DND-41 (cell line): ENCODE results near the gene SPAG4.

Experiments
- ATAC-seq: fragments of 200-7000 bp; cut with Tn5 transposase; 3 replicates; pipeline ENCODE4 v1.9.1; 2021; ENCODE audit warnings: low read depth; ENCODE audit not compliant: insufficient read depth
- DNase-seq: peaks from one replicate; pipeline ENCODE4 v3.0.0-alpha.2; 2020
- H2AFZ ChIP-seq: 2 replicates; pipeline ENCODE4 v1.6.0; 2012; ENCODE audit warnings: low read depth, low read length
- H3K27ac ChIP-seq: 2 replicates; pipeline ENCODE4 v1.5.1; 2012; ENCODE audit warnings: low read length, inconsistent platforms
- H3K27me3 ChIP-seq: fragments of 200-600 bp; sonication (generic); 2 replicates; pipeline ENCODE4 v1.6.0; 2012; ENCODE audit warnings: low read length, mild to moderate bottlenecking, inconsistent platforms; ENCODE audit not compliant: insufficient read depth, poor library complexity
- H3K36me3 ChIP-seq: 2 replicates; pipeline ENCODE4 v1.5.1; 2012; ENCODE audit warnings: low read length, inconsistent platforms; ENCODE audit not compliant: insufficient read depth
- H3K4me1 ChIP-seq: 2 replicates; pipeline ENCODE4 v1.5.1; 2012; ENCODE audit warnings: mild to moderate bottlenecking, low read length; ENCODE audit not compliant: insufficient read depth
- H3K4me2 ChIP-seq: 2 replicates; pipeline ENCODE4 v1.6.0; 2012; ENCODE audit warnings: mild to moderate bottlenecking, moderate library complexity, low read length, inconsistent platforms; ENCODE audit not compliant: insufficient read depth
- H3K4me3 ChIP-seq, 2 experiments: fragments of 200-600 bp in 1 of 2; shearing (Covaris generic) in 1 of 2; 2 replicates each; pipeline ENCODE4 v1.5.1; 2012 to 2016; ENCODE audit warnings: inconsistent platforms in 2 of 2, low read length in 2 of 2, mild to moderate bottlenecking in 2 of 2, low read depth in 1 of 2, moderate library complexity in 1 of 2
- H3K79me2 ChIP-seq: 2 replicates; pipeline ENCODE4 v1.6.0; 2012; ENCODE audit warnings: low read length, inconsistent platforms; ENCODE audit not compliant: insufficient read depth
- H3K9ac ChIP-seq: 2 replicates; pipeline ENCODE4 v1.6.0; 2012; ENCODE audit warnings: low read depth, mild to moderate bottlenecking, inconsistent platforms, low read length, moderate library complexity
- H3K9me3 ChIP-seq: 2 replicates; pipeline ENCODE4 v1.5.1; 2012; ENCODE audit warnings: low read length, moderate library complexity, mild to moderate bottlenecking, inconsistent platforms; ENCODE audit not compliant: insufficient read depth, severe bottlenecking
- H4K20me1 ChIP-seq: 2 replicates; pipeline ENCODE4 v1.6.0; 2012; ENCODE audit warnings: low read length; ENCODE audit not compliant: insufficient read depth
- CTCF ChIP-seq: IDR thresholded peaks from 2 replicates; pipeline ENCODE4 v1.5.1; 2012; ENCODE audit warnings: borderline replicate concordance, low read length, moderate library complexity, mild to moderate bottlenecking; ENCODE audit not compliant: poor library complexity, severe bottlenecking; ENCODE audit errors: extremely low read depth
- EZH2 ChIP-seq: IDR thresholded peaks from 3 replicates; pipeline ENCODE4 v1.6.1; 2012; ENCODE audit warnings: borderline replicate concordance, low read depth, mild to moderate bottlenecking, moderate library complexity, low read length, inconsistent platforms; ENCODE audit not compliant: severe bottlenecking

SPAG4 gene

DNA sequence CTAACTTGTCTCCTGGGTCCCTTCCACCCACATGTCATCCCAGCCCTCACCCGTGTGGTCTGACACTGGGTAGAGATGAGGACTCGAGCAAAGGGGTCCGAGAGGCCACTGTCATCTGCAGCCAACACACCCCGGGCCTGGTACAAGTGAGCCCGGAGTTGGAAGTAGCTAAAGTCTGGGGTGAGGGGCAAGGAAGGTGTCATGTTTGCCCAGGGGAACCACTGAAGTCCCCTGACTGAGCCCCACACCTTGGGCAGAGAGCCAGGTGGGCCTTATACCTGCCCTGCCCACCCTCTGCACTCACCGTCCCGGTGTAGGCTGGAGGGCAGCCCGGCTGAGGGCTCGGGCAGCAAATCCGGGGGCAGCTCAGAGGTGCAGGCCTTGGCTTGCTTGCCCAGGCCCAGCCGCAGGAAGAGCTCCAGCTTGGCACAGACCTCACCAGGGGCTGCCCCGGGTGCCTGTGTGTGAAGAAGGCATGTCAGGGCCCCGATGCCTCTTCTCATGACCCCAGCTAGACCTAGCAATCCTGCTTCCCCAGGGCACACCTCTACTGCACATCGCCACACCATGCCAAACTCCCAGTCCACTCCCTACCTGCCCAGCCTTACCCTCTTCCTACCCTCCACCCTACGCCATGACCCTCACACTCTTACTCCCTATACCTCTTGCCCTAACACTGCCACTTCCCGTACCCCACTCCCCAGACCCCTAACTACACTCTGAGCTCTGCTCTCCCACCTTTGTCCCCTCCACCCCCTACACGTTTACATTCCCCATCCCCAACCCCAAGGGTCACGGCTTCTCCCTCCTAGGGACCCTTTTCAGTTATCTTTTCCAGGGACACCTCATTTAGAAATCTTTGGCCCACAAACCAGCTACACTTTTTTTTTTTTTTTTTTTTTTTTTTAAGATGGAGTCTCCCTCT, 31.7 kb upstream of the SPAG4 start:
- Histone ChIP-seq H4K20me1 (no peaks in the 10 kb centered on the region), H3K9me3 (no peaks in the 10 kb centered on the region), H3K79me2 (no peaks in the 10 kb centered on the region), H2AFZ (no peak overlapping the region), H3K9ac (no peak overlapping the region), H3K27ac (no peak overlapping the region), H3K4me3 (no peak overlapping the region), H3K4me1 (no peaks in the 10 kb centered on the region), H3K4me2 (no peak overlapping the region), H3K27me3 (no peaks in the 10 kb centered on the region), H3K36me3 (no peaks in the 10 kb centered on the region)
- no peak for DNase-seq
- 0 out of 3 replicates have a peak, but pooled peaks have one; percentile 19 for ATAC-seq
- no peak for TF ChIP-seq CTCF
- no peak for TF ChIP-seq EZH2

DNA sequence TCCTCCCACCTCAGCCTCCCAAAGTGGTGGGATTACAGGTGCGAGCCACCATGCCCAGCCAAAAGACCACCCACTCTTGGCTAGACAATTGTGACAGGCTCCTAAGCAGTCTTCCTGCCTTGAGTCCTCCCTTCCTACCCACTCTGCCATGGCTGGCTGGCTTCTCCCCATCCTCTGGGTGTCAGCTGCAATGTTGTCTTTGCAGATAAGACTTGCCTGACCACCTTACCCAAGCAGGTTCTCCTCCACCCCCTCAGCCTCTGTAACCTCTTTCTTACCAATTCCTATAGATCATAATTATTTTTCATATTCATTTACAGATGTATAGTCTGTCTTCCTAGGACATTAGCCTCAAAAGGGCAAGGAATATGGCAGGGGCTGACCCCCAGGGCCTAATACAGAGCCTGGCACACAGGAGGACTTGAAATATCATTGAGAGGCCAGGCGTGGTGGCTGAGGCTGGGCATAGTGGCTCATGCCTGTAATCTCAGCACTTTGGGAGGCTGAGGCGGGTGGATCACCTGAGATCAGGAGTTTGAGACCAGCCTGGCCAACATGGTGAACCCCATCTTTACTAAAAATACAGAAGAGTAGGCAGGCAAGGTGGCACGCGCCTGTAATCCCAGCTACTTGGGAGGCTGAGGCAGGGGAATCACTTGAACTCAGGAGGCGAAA, 28.7 kb upstream of the SPAG4 start:
- Histone ChIP-seq H3K4me3 (no peak overlapping the region), H4K20me1 (no peaks in the 10 kb centered on the region), H2AFZ (no peak overlapping the region), H3K27me3 (no peaks in the 10 kb centered on the region), H3K36me3 (no peaks in the 10 kb centered on the region), H3K4me1 (0 out of 2 replicates have a peak, but pooled peaks cover 3% of the 10 kb centered on the region), H3K9ac (no peak overlapping the region), H3K27ac (no peak overlapping the region), H3K9me3 (no peaks in the 10 kb centered on the region), H3K4me2 (no peak overlapping the region), H3K79me2 (no peaks in the 10 kb centered on the region)
- no peak for TF ChIP-seq EZH2
- no peak for TF ChIP-seq CTCF
- no peak for DNase-seq
- no peak for ATAC-seq

DNA sequence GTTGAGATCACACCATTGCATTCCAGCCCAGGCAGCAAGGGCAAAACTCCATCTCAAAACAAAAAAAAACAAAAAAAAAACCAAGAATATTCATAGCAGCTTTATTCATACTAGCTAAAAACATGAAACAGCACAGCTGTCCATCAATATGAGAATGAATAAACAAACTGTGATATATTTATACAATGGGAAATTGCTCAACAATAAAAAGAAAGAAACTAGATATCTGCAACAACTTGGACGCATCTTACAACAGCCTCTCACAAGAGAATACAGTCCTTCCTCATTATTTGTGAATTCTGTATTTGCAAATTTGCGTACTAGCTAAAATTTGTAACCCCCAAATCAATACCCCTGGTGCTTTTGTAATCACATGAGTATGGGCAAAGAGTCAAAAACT, 28.2 kb upstream of the SPAG4 start:
- Histone ChIP-seq H3K27me3 (no peaks in the 10 kb centered on the region), H3K79me2 (no peaks in the 10 kb centered on the region), H3K36me3 (no peaks in the 10 kb centered on the region), H3K9ac (no peak overlapping the region), H3K4me3 (no peak overlapping the region), H3K27ac (no peak overlapping the region), H3K4me1 (peaks cover 6% of the 10 kb centered on the region), H3K9me3 (no peaks in the 10 kb centered on the region), H2AFZ (no peak overlapping the region), H3K4me2 (no peak overlapping the region), H4K20me1 (no peaks in the 10 kb centered on the region)
- DNase-seq (no peak), ATAC-seq (no peak)
- TF ChIP-seq CTCF (no peak), EZH2 (no peak)
